Ovary (tissue), 9 donors: ENCODE results near the gene VSTM2B. TPM values are rescaled to one million over a fixed set of nuclear protein-coding genes. Genes with fewer than 3 reads are reported as not detected.

Experiments used
- DNase-seq, 5 donors: peaks; one replicate each; pipeline ENCODE4 v3.0.0-alpha.2; 2019 to 2020
- H3K27ac ChIP-seq, 2 donors: fragments of 200-600 bp; one replicate each; pipeline versions ENCODE4 v1.5.1 to v1.8.0; 2019 to 2022
- H3K27me3 ChIP-seq: fragments of 200-600 bp; one replicate; pipeline ENCODE4 v1.8.0; 2022
- H3K36me3 ChIP-seq: fragments of 200-600 bp; sonication (generic); one replicate; pipeline ENCODE4 v1.5.1; 2019
- H3K4me1 ChIP-seq: one replicate; pipeline ENCODE4 v1.8.1; 2013; ENCODE audit warnings: mild to moderate bottlenecking, moderate library complexity; ENCODE audit not compliant: insufficient read depth
- H3K4me3 ChIP-seq: fragments of 200-600 bp; sonication (generic); one replicate; pipeline ENCODE4 v1.5.1; 2017
- H3K9me3 ChIP-seq, 2 donors: fragments of 200-600 bp in 1 of 2; sonication (generic) in 1 of 2; one replicate each; pipeline versions ENCODE4 v1.5.1 to v1.8.1; 2013 to 2019; ENCODE audit warnings: mild to moderate bottlenecking in 1 of 2, moderate library complexity in 1 of 2
- EP300 ChIP-seq: sonication (generic); formaldehyde crosslinking; IDR thresholded peaks from one replicate; pipeline ENCODE4 v1.6.1; 2017; ENCODE audit warnings: antibody characterized with exemption
- POLR2A ChIP-seq: fragments of 450-650 bp; IDR thresholded peaks from one replicate; pipeline ENCODE4 v1.6.1; 2017; ENCODE audit warnings: antibody characterized with exemption, mild to moderate bottlenecking, moderate library complexity
- WGBS, 3 donors: extraction: QIAGEN DNeasy Blood & Tissue Kit in 1 of 3; methylation state at CpG; one replicate each; pipeline versions ENCODE4 v1.1.5 to v1.1.7; 2013 to 2017; 5-methylcytosine and 5-hydroxymethylcytosine counted together
- intact Hi-C, 4 donors: fragments of 100-400 bp; cut with DNase I; formaldehyde crosslinking; loops; one replicate each; pipeline versions ENCODE4 v1.11.0 to v1.15.1; 2022 to 2023
- polyA plus RNA-seq, 2 donors: library from polyadenylated mRNA; stranded (reverse); fragments of 200-250 nt in 1 of 2; fragments of 350-450 nt in 1 of 2; fragmentation: Illumina TruSeq in 1 of 2; extraction: RNeasy Lipid Tissue Mini Kit (QIAGEN cat#74804) in 1 of 2; gene quantifications; one replicate each; pipeline ENCODE4 v1.2.3, GENCODE V29; 2013 to 2014
- total RNA-seq, 7 donors: library from RNA; depleted of rRNA in 2 of 7; stranded (reverse); fragments of >200 nt in 2 of 7; fragmentation: NEBNext Ultra II Directional in 3 of 7; extraction: Animal tissue kit (Norgen Biotek cat#: 25700) in 3 of 7; gene quantifications; one replicate each; pipeline versions ENCODE4 v1.1.0 to v1.2.4, GENCODE V29; 2016 to 2023
- TF ChIP-seq, protein P1 (sequence below), 3 donors: fragments of 450-650 bp in 2 of 3; fragments of 200-600 bp in 1 of 3; IDR thresholded peaks; one replicate each; pipeline versions ENCODE4 v1.5.1 to v1.8.0; 2016 to 2022; ENCODE audit warnings: antibody characterized with exemption in 3 of 3, mild to moderate bottlenecking in 1 of 3
- donor health status: DM: no; HTN: no; CAD: no; lungs with moderate emphysema.
- donor health status: DM: no; HTN: no; CAD: no.
- donor health status: Bipolar disorder and iron deficiency.
- donor health status: DM: yes; HTN: yes; CAD: no.
- donor health status: DM: no; HTN: no; CAD: no.
- donor health status: DM: yes; HTN: yes; CAD: no.

Gene VSTM2B
- total and polyA plus RNA-seq, 9 donors = 0.13 TPM; not detected in 8

DNA sequence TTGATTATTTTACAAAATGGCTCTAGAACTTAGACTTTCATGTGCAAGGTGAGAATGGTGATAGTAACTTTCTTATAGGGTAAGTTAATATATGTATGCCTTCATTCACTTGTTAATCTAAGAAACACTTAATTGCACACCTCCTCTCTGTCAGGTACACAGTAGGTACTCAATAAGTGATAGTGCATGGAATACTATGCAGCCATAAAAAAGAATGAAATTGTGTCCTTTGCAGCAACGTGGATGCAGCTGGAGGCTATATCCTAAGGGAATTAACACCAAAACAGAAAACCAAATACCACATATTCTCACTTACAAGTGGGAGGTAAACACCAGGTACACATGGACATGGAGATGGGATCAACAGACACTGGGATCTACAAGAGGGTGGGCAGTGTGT, 17.6 kb upstream of the VSTM2B start:
- Histone ChIP-seq H3K9me3 (no peaks in the 10 kb centered on the region), H3K27ac (no peak overlapping the region), H3K27me3 (no peaks in the 10 kb centered on the region), H3K4me1 (no peaks in the 10 kb centered on the region), H3K36me3 (no peaks in the 10 kb centered on the region), H3K4me3 (no peak overlapping the region)
- WGBS, 3 donors = 55 to 75% (median 72%) methylated on average over 1 of the region's 1 CpG
- TF ChIP-seq, protein P1, sequence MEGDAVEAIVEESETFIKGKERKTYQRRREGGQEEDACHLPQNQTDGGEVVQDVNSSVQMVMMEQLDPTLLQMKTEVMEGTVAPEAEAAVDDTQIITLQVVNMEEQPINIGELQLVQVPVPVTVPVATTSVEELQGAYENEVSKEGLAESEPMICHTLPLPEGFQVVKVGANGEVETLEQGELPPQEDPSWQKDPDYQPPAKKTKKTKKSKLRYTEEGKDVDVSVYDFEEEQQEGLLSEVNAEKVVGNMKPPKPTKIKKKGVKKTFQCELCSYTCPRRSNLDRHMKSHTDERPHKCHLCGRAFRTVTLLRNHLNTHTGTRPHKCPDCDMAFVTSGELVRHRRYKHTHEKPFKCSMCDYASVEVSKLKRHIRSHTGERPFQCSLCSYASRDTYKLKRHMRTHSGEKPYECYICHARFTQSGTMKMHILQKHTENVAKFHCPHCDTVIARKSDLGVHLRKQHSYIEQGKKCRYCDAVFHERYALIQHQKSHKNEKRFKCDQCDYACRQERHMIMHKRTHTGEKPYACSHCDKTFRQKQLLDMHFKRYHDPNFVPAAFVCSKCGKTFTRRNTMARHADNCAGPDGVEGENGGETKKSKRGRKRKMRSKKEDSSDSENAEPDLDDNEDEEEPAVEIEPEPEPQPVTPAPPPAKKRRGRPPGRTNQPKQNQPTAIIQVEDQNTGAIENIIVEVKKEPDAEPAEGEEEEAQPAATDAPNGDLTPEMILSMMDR (IDR thresholded peaks at IDR 0.05) = no peak
- TF ChIP-seq EP300 (no peak), POLR2A (no peak)
- intact Hi-C loops = no loop called here
- no peak for DNase-seq

DNA sequence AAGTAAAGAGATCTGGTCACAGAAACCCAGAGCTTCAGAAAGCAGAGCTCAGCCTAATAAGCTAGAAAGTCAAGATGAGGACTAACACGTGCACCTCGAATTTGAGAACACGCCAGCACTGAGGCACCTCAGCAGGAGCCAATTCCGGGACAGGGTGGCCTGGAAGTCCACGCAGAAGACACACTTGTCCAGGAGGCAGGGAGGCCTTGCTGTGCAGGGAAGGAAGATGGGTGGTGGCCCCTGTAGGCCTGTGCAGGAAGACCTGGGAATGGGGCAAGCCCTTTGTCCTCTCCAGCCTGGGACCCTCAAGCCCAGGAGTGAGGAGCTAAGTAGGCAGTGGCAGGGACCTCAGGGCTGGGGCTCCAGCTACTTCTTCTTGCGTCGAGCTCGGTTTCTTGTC, 16.3 kb upstream of the VSTM2B start:
- peak in 1 of 5 donors; percentile 17 for DNase-seq
- WGBS, 3 donors = 80 to 87% (median 81%) methylated on average over 8 of the region's 8 CpGs

DNA sequence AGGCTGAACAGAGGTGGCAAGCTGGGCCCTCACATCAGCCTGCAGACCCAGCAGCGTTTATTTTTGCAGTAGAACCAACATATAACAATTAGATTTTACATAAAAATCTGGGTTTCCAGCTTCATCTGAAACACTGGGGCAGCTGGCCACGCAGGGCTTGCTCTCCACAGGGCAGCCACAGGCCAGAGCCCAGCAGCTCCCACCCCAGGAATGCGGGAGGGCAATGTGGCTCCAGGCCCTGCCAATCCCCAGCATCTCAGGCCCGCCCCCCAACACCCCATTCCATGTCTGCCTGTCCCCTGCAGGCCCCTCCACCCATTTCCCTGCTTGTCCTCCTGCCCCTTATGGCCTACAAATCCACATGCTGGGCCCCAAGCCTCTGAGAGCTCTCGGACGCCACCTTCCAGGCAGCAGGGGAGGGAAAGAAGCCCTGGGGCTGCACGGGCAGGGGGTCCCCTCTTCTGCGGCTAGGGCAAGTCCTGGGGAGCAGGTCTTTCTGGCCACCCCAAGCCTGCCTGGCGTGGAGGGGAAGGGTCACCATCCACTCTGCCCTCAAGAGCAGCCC, 15.0 kb upstream of the VSTM2B start:
- TF ChIP-seq EP300 = no peak
- no peak for TF ChIP-seq POLR2A
- TF ChIP-seq, protein P1 (IDR thresholded peaks at IDR 0.05) = no peak
- no peaks in the 10 kb centered on the region for H3K36me3 ChIP-seq
- no peaks in the 10 kb centered on the region for H3K9me3 ChIP-seq
- no peak overlapping the region for H3K27ac ChIP-seq
- no peaks in the 10 kb centered on the region for H3K4me1 ChIP-seq
- H3K4me3 ChIP-seq = no peak overlapping the region
- H3K27me3 ChIP-seq = no peaks in the 10 kb centered on the region
- 57 to 74% (median 61%) methylated on average over 9 of the region's 9 CpGs for WGBS, 3 donors
- intact Hi-C loops = no loop called here
- peak in 1 of 5 donors; percentile 4 for DNase-seq

More for the DNA sequence above, 16.3 kb upstream of the VSTM2B start:
- H3K4me3 ChIP-seq = no peak overlapping the region
- no peaks in the 10 kb centered on the region for H3K4me1 ChIP-seq
- intact Hi-C loops = no loop called here
- TF ChIP-seq EP300 = no peak
- TF ChIP-seq, protein P1 (IDR thresholded peaks at IDR 0.05) = no peak
- no peak for TF ChIP-seq POLR2A
- H3K27ac ChIP-seq = no peak overlapping the region
- H3K9me3 ChIP-seq = no peaks in the 10 kb centered on the region
- no peaks in the 10 kb centered on the region for H3K36me3 ChIP-seq
- H3K27me3 ChIP-seq = no peaks in the 10 kb centered on the region

DNA sequence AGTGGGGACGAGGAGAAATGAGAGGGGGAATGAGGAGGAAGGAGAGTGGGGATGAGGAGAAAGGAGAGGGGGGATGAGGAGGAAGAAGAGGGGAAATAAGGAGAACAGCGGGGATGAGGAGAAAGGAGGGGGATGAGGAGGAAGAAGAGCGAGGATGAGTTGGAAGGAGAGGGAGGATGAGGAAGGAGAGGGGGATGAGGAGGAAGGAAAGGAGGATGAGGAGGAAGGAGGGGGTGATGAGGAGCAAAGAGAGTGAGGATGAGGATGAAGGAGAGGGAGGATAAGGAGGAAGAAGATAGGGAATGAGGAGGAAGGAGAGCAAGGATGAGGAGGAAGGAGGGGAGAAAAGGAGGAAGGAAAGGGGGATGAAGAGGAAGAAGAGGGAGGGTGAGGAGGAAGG, 14.0 kb upstream of the VSTM2B start:
- H3K27me3 ChIP-seq = no peaks in the 10 kb centered on the region
- intact Hi-C loops = no loop called here
- WGBS, 3 donors = 59 to 69% (median 67%) methylated on average over 3 of the region's 3 CpGs

More for the DNA sequence above, 14.0 kb upstream of the VSTM2B start:
- TF ChIP-seq EP300 = no peak
- TF ChIP-seq, protein P1 (IDR thresholded peaks at IDR 0.05) = no peak
- no peak for TF ChIP-seq POLR2A
- no peak overlapping the region for H3K27ac ChIP-seq
- H3K9me3 ChIP-seq = no peaks in the 10 kb centered on the region
- H3K4me1 ChIP-seq = no peaks in the 10 kb centered on the region
- no peaks in the 10 kb centered on the region for H3K36me3 ChIP-seq
- no peak for DNase-seq
- no peak overlapping the region for H3K4me3 ChIP-seq
